IMR-90 (cell line): ENCODE data around the gene MYDGF. TPM values are rescaled to one million over a fixed set of nuclear protein-coding genes. Genes with fewer than 3 reads are reported as not detected.

Experiments used
- ATAC-seq: fragments of 200-7000 bp; cut with Tn5 transposase; 2 replicates; pipeline ENCODE4 v1.9.1; 2020; ENCODE audit warnings: low read depth, mild to moderate bottlenecking, moderate library complexity
- BruUV-seq: library from RNA; stranded (reverse); fragments of 400-500 nt; replicated peaks from 2 replicates; lab custom pipeline; 2021; lab: Mats Ljungman, UMichigan
- CTCF ChIA-PET: fragments of 300-600 bp; formaldehyde crosslinking; extraction: SDS; loops from one replicate; lab custom pipeline; 2021; ENCODE audit warnings: antibody characterized with exemption; lab: Yijun Ruan, JAX
- POLR2A ChIA-PET: fragments of 300-600 bp; sonication (Branson Sonifier 250); formaldehyde crosslinking; loops from one replicate; lab custom pipeline; 2022; ENCODE audit warnings: antibody characterized with exemption; ENCODE audit not compliant: unreplicated experiment; lab: Charles Lee
- DNase-seq: peaks from one replicate; pipeline ENCODE4 v3.0.0; 2013
- H2AFZ ChIP-seq: replicated peaks from 2 replicates; pipeline ENCODE3; 2013; ENCODE audit warnings: low read length, mild to moderate bottlenecking; ENCODE audit not compliant: poor library complexity
- H2AK5ac ChIP-seq: 2 replicates; pipeline ENCODE4 v1.6.1; 2013; ENCODE audit warnings: low read depth, low read length, inconsistent platforms
- H2AK9ac ChIP-seq: replicated peaks from 2 replicates; pipeline ENCODE3; 2013; ENCODE audit warnings: mild to moderate bottlenecking, low read depth, low read length, moderate library complexity; ENCODE audit not compliant: poor library complexity
- H2BK120ac ChIP-seq: 2 replicates; pipeline ENCODE4 v1.6.1; 2013; ENCODE audit warnings: low read depth, low read length, inconsistent platforms
- H2BK15ac ChIP-seq: 3 replicates; pipeline ENCODE4 v1.6.1; 2013; ENCODE audit warnings: low read depth, low read length, inconsistent platforms
- H2BK20ac ChIP-seq: 2 replicates; pipeline ENCODE4 v1.6.1; 2013; ENCODE audit warnings: low read depth, mild to moderate bottlenecking, inconsistent platforms, low read length, moderate library complexity
- H2BK5ac ChIP-seq: 2 replicates; pipeline ENCODE4 v1.6.1; 2013; ENCODE audit warnings: mild to moderate bottlenecking, low read depth, low read length, inconsistent platforms; ENCODE audit not compliant: poor library complexity, severe bottlenecking
- H3K14ac ChIP-seq: replicated peaks from 2 replicates; pipeline ENCODE4 v1.6.1; 2013; ENCODE audit warnings: low read depth, low read length, inconsistent platforms
- H3K18ac ChIP-seq: 2 replicates; pipeline ENCODE4 v1.6.1; 2013; ENCODE audit warnings: low read depth, low read length, control low read depth
- H3K23ac ChIP-seq: 2 replicates; pipeline ENCODE4 v1.6.1; 2013; ENCODE audit warnings: low read depth, low read length, inconsistent platforms
- H3K27ac ChIP-seq: 2 replicates; pipeline ENCODE4 v1.5.1; 2013; ENCODE audit warnings: mild to moderate bottlenecking, control low read depth, low read length; ENCODE audit not compliant: insufficient read depth
- H3K27me3 ChIP-seq: 2 replicates; pipeline ENCODE4 v1.6.1; 2013; ENCODE audit warnings: low read length; ENCODE audit not compliant: control insufficient read depth, insufficient read depth
- H3K36me3 ChIP-seq: 2 replicates; pipeline ENCODE4 v1.6.1; 2013; ENCODE audit warnings: low read length, mixed read lengths; ENCODE audit not compliant: control insufficient read depth, insufficient read depth
- H3K4ac ChIP-seq: 2 replicates; pipeline ENCODE4 v1.6.1; 2013; ENCODE audit warnings: low read depth, low read length, inconsistent platforms
- H3K4me1 ChIP-seq: 2 replicates; pipeline ENCODE4 v1.6.1; 2013; ENCODE audit warnings: low read length, mixed read lengths; ENCODE audit not compliant: control insufficient read depth, insufficient read depth
- H3K4me2 ChIP-seq: 2 replicates; pipeline ENCODE4 v1.6.1; 2013; ENCODE audit warnings: low read depth, mild to moderate bottlenecking, control low read depth, low read length, moderate library complexity
- H3K4me3 ChIP-seq: 2 replicates; pipeline ENCODE4 v1.5.1; 2013; ENCODE audit warnings: low read depth, mild to moderate bottlenecking, control low read depth, low read length, moderate library complexity; ENCODE audit not compliant: insufficient read depth
- H3K56ac ChIP-seq: 2 replicates; pipeline ENCODE4 v1.6.1; 2013; ENCODE audit warnings: low read length, inconsistent platforms; ENCODE audit not compliant: insufficient read depth; ENCODE audit errors: extremely low read depth
- H3K79me1 ChIP-seq, 2 experiments: 2 replicates each; pipeline ENCODE4 v1.6.1; 2013; ENCODE audit warnings: low read length in 2 of 2, inconsistent platforms in 1 of 2, low read depth in 1 of 2
- H3K9ac ChIP-seq: 2 replicates; pipeline ENCODE4 v1.6.1; 2013; ENCODE audit warnings: low read depth, low read length, control low read depth
- H3K9me1 ChIP-seq: 2 replicates; pipeline ENCODE4 v1.6.1; 2013; ENCODE audit warnings: low read length, inconsistent platforms; ENCODE audit not compliant: insufficient read depth
- H3K9me3 ChIP-seq: 2 replicates; pipeline ENCODE4 v1.6.1; 2013; ENCODE audit warnings: low read length; ENCODE audit not compliant: control insufficient read depth, insufficient read depth
- H4K20me1 ChIP-seq: 2 replicates; pipeline ENCODE4 v1.6.1; 2013; ENCODE audit warnings: low read length, inconsistent platforms; ENCODE audit not compliant: insufficient read depth
- H4K5ac ChIP-seq: 2 replicates; pipeline ENCODE4 v1.6.1; 2013; ENCODE audit warnings: mild to moderate bottlenecking, low read depth, low read length, control low read depth
- H4K8ac ChIP-seq, 2 experiments: 2 replicates each; pipeline ENCODE4 v1.6.1; 2013; ENCODE audit warnings: low read depth in 2 of 2, low read length in 2 of 2, control low read depth in 1 of 2, inconsistent platforms in 1 of 2
- H4K91ac ChIP-seq: 2 replicates; pipeline ENCODE4 v1.6.1; 2013; ENCODE audit warnings: low read depth, low read length, inconsistent platforms; ENCODE audit not compliant: insufficient read depth
- BHLHE40 ChIP-seq: fragments of 150-350 bp; IDR thresholded peaks from 2 replicates; pipeline ENCODE4 v1.6.1; 2016; ENCODE audit warnings: mild to moderate bottlenecking, low read depth, low read length
- FOS ChIP-seq: fragments of 150-350 bp; IDR thresholded peaks from 2 replicates; pipeline ENCODE4 v1.6.1; 2016; ENCODE audit warnings: low read depth, low read length
- MAFK ChIP-seq: IDR thresholded peaks from 2 replicates; pipeline ENCODE4 v1.6.1; 2012; ENCODE audit warnings: low read depth, low read length, improper control_type of control experiment
- MAZ ChIP-seq: IDR thresholded peaks from 2 replicates; pipeline ENCODE4 v1.6.1; 2012; ENCODE audit warnings: low read depth, mild to moderate bottlenecking, low read length, improper control_type of control experiment, moderate library complexity, borderline replicate concordance
- NFE2L2 ChIP-seq: fragments of 150-350 bp; IDR thresholded peaks from 2 replicates; pipeline ENCODE4 v1.6.1; 2016; ENCODE audit warnings: low read depth, mild to moderate bottlenecking, low read length
- SMC3 ChIP-seq: fragments of 150-350 bp; IDR thresholded peaks from 2 replicates; pipeline ENCODE4 v1.6.1; 2016; ENCODE audit warnings: low read depth, mild to moderate bottlenecking, antibody characterized with exemption, low read length, moderate library complexity
- WGBS, 2 experiments: methylation state at CpG; one replicate each; pipeline versions ENCODE4 v1.1.5 to v1.1.7; 2013; ENCODE audit warnings: missing lambda C conversion rate in 2 of 2; ENCODE audit not compliant: insufficient read length in 1 of 2; ENCODE audit errors: extremely low coverage in 2 of 2; 5-methylcytosine and 5-hydroxymethylcytosine counted together
- dilution Hi-C: fragments of 300-500 bp; cut with HindIII; formaldehyde crosslinking; loops from one replicate; pipeline ENCODE4 v1.14.3; 2018; ENCODE audit warnings: low sequenced_read_pairs; ENCODE audit not compliant: unreplicated experiment
- in situ Hi-C: fragments of 300-500 bp; cut with MboI; formaldehyde crosslinking; loops from 3 replicates; pipeline ENCODE4 v1.14.3; 2019; ENCODE audit warnings: low sequenced_read_pairs, inconsistent platforms, mixed read lengths
- intact Hi-C: fragments of 100-400 bp; cut with micrococcal nuclease; formaldehyde crosslinking; loops from 2 replicates; pipeline ENCODE4 v1.10.0; 2022
- polyA plus RNA-seq, 3 experiments: library from polyadenylated mRNA; depleted of rRNA; stranded (reverse); fragments of >200 nt; gene quantifications; 2 replicates each; pipeline ENCODE4 v1.2.3, GENCODE V29; 2012; ENCODE audit warnings: low replicate concordance in 1 of 3
- total RNA-seq: library from RNA; depleted of rRNA; stranded (reverse); fragments of >200 nt; gene quantifications from 2 replicates; pipeline ENCODE4 v1.2.3, GENCODE V29; 2012

Gene MYDGF
- total and polyA plus RNA-seq, 2 of the 4 experiments (the other 2 are of a cell fraction) = 203 to 310 TPM

DNA sequence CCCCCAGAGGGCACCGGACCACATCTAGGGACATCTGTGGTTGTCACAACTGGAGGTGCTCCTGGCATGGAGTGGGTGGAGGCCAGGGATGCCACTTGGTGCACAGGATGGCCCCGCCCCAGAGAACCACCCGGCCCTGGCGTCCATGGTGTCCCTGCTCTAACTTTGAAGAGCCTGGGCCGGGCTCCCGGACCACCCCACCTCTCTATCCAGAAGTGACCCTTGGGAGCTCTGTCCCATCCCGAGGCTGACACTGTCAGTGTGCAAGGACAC is 22.9 kb upstream of the MYDGF start:
- H2BK120ac ChIP-seq = no peak overlapping the region
- no peak for DNase-seq
- no peak overlapping the region for H3K27ac ChIP-seq
- no peak overlapping the region for H3K18ac ChIP-seq
- 100% methylated on average over 4 of the region's 7 CpGs; no CpG with 5 or more reads in 1 of the 2 experiments for WGBS, 2 experiments
- H3K9ac ChIP-seq = no peak overlapping the region
- dilution Hi-C loops (no loop called here), intact Hi-C loops (no loop called here), in situ Hi-C loops (no loop called here)
- H2BK5ac ChIP-seq = no peak overlapping the region
- no peak overlapping the region for H3K56ac ChIP-seq
- TF ChIP-seq MAFK (no peak), FOS (no peak), BHLHE40 (no peak), NFE2L2 (no peak), SMC3 (no peak), MAZ (no peak)
- no peak overlapping the region for H4K8ac ChIP-seq
- no peak overlapping the region for H4K5ac ChIP-seq
- no peak overlapping the region for H3K4ac ChIP-seq
- ChIA-PET CTCF (no interaction called here), POLR2A (no interaction called here)
- H3K79me1 ChIP-seq = peaks cover 0 to 32% of the 10 kb centered on the region in 2 experiments; a peak in 3 of 4 replicates
- H3K36me3 ChIP-seq = peaks cover 71% of the 10 kb centered on the region
- peaks cover 6% of the 10 kb centered on the region; the same call in 1 of the 2 replicates for H4K20me1 ChIP-seq
- no peak for ATAC-seq
- peaks cover 16% of the 10 kb centered on the region for H3K9me1 ChIP-seq
- no peak overlapping the region for H2AK9ac ChIP-seq
- H3K4me2 ChIP-seq = no peak overlapping the region
- H2BK15ac ChIP-seq = no peak overlapping the region
- H2AFZ ChIP-seq = no peak overlapping the region
- H3K4me1 ChIP-seq = peaks cover 14% of the 10 kb centered on the region
- H2BK20ac ChIP-seq = no peak overlapping the region
- BruUV-seq = no TSS peak
- no peak overlapping the region for H4K91ac ChIP-seq
- no peaks in the 10 kb centered on the region for H3K27me3 ChIP-seq
- no peak overlapping the region for H2AK5ac ChIP-seq
- H3K4me3 ChIP-seq = no peak overlapping the region
- H3K14ac ChIP-seq = no peak overlapping the region
- H3K9me3 ChIP-seq = no peaks in the 10 kb centered on the region
- H3K23ac ChIP-seq = no peak overlapping the region
